Measurements from ENCODE around the gene PRDM15.

Gene PRDM15

GRCh38 chr21:41840880-41841279, 38.3 kb downstream of the PRDM15 start:
- DNase-seq (ENCODE audit: low spot score) = no peak

GRCh38 chr21:41839387-41840000, 39.6 kb downstream of the PRDM15 start:
- no peak for DNase-seq (ENCODE audit: low spot score)

- no peak for DNase-seq (ENCODE audit: low spot score)
Measured at GRCh38 chr21:41837756-41838297, 41.3 kb downstream of the PRDM15 start.

- DNase-seq (ENCODE audit: low spot score) = no peak
Measured at GRCh38 chr21:41836166-41837015, 42.8 kb downstream of the PRDM15 start.

GRCh38 chr21:41835711-41836154, 43.4 kb downstream of the PRDM15 start:
- DNase-seq (ENCODE audit: low spot score) = no peak

GRCh38 chr21:41834926-41835663, 44.0 kb downstream of the PRDM15 start:
- DNase-seq (ENCODE audit: low spot score) = no peak

- no peak for DNase-seq (ENCODE audit: low spot score)
Measured at GRCh38 chr21:41834252-41834925, 44.8 kb downstream of the PRDM15 start.

- DNase-seq (ENCODE audit: low spot score) = no peak
Measured at GRCh38 chr21:41833497-41834115, 45.5 kb downstream of the PRDM15 start.

- no peak for DNase-seq (ENCODE audit: low spot score)
Measured at GRCh38 chr21:41832596-41833496, 46.3 kb downstream of the PRDM15 start.

- no peak for DNase-seq (ENCODE audit: low spot score)
Measured at GRCh38 chr21:41831866-41832595, 47.1 kb downstream of the PRDM15 start.

- no peak for DNase-seq (ENCODE audit: low spot score)
Measured at GRCh38 chr21:41831453-41831831, 47.7 kb downstream of the PRDM15 start.

- DNase-seq (ENCODE audit: low spot score) = no peak
Measured at GRCh38 chr21:41830764-41831452, 48.2 kb downstream of the PRDM15 start.

- DNase-seq (ENCODE audit: low spot score) = no peak
Measured at GRCh38 chr21:41830145-41830707, 48.9 kb downstream of the PRDM15 start.

GRCh38 chr21:41828884-41829360, 50.2 kb downstream of the PRDM15 start:
- DNase-seq (ENCODE audit: low spot score) = no peak

- DNase-seq (ENCODE audit: low spot score) = no peak
Measured at GRCh38 chr21:41827951-41828883, 50.9 kb downstream of the PRDM15 start.

- no peak for DNase-seq (ENCODE audit: low spot score)
Measured at GRCh38 chr21:41825881-41826280, 53.3 kb downstream of the PRDM15 start.

GRCh38 chr21:41825216-41825615, 53.9 kb downstream of the PRDM15 start:
- no peak for DNase-seq (ENCODE audit: low spot score)

All from GM03348 (cell line).